ENCODE data around the gene PERCC1. TPM values are rescaled to one million over a fixed set of nuclear protein-coding genes. Genes with fewer than 3 reads are reported as not detected.
"Not testable (repeated sequence)": the region's sequence is repeated elsewhere in the genome, so short reads cannot be mapped to it uniquely, and the experiment has no call there.

The PERCC1 gene
- total and polyA plus RNA-seq, 7 experiments from 2014 or later = 0.77 to 3.4 (median 1.7) TPM; not detected in 3

DNA sequence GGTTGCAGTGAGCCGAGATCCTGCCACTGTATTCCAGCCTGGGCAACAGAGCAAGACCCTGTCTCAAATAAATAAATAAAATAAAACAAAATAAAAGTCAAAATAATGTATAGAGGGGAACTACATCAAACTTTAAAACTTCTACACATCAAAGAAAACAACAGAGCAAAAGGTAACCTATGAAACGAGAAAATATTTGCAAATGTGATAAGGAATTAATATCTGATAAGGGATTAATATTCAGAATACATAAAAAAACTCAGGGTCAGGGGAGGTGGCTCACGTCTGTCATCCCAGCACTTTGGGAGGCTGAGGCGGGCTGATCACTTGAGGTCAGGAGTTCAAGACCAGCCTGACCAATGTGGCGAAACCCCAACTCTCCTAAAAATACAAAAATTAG, 38.3 kb downstream of the PERCC1 start:
- POLR2A ChIA-PET = interaction anchor here (1.3 kb wide), 1 partner anchor 48 kb away, joined by 3 read pairs; no protein-coding TSS in a partner anchor
- Mint-ChIP-seq H3K4me3 (peak overlapping the region in 1 of 10 donors; percentile 38), H3K4me1 (peaks cover 13 to 47% (median 40%) of the 10 kb centered on the region in 7 donors)
- H3K27me3 ChIP-seq (ENCODE audit: control insufficient read depth in 2 of 2, insufficient read depth in 2 of 2, low read length in 2 of 2); ATAC-seq; H3K27me3 Mint-ChIP-seq; H3K36me3 Mint-ChIP-seq; H3K4me3 ChIP-seq (ENCODE audit: low read length); H3K9me3 ChIP-seq (ENCODE audit: control insufficient read depth in 2 of 3, low read length in 3 of 3); H3K9me3 Mint-ChIP-seq; CTCF ChIA-PET; H3K27ac Mint-ChIP-seq; intact Hi-C loops (cut with micrococcal nuclease); H3K27ac ChIP-seq (ENCODE audit: low read depth, low read length); DNase-seq: not testable (repeated sequence)
- peaks cover 0 to 12% (median 4%) of the 10 kb centered on the region in 3 experiments for H3K36me3 ChIP-seq (ENCODE audit: control insufficient read depth in 2 of 3, insufficient read depth in 3 of 3, low read length in 3 of 3)
- peaks cover 5 to 12% of the 10 kb centered on the region in 2 donors for H3K4me1 ChIP-seq (ENCODE audit: control insufficient read depth in 2 of 2, insufficient read depth in 2 of 2, low read length in 2 of 2)

DNA sequence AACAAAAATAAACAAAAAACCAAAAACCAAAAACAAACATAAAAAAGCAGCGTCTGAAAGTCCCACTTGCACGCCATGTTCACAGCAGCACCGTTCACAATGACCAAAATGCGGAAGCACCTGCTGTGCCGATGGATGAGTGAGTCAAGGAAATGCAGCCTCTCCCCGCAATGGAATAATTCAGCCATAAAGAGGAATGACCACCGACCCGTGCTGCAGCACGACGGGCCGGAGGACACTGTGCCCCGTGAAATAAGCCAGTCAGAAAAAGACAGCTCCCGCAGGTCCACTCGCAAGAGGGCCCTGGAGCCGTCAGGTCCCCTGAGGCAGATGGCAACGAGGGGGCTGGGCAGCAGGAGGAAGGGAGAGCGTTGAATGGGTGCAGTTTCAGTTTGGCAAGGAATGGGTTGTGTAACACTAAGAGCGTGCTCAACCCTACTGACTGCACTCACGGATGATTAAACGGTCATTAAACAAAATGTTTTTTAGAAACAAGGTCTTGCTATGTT, 38.9 kb downstream of the PERCC1 start:
- ATAC-seq (peak; percentile 54), DNase-seq (no peak)
- Histone ChIP-seq H3K9me3 (ENCODE audit: control insufficient read depth in 2 of 3, low read length in 3 of 3) (no peaks in the 10 kb centered on the region), H3K4me3 (ENCODE audit: low read length) (no peak overlapping the region), H3K27ac (ENCODE audit: low read depth, low read length) (no peak overlapping the region), H3K36me3 (ENCODE audit: control insufficient read depth in 2 of 3, insufficient read depth in 3 of 3, low read length in 3 of 3) (peaks cover 0 to 6% (median 4%) of the 10 kb centered on the region in 3 experiments), H3K27me3 (ENCODE audit: control insufficient read depth in 2 of 2, insufficient read depth in 2 of 2, low read length in 2 of 2) (no peaks in the 10 kb centered on the region), H3K4me1 (ENCODE audit: control insufficient read depth in 2 of 2, insufficient read depth in 2 of 2, low read length in 2 of 2) (peaks cover 8 to 14% of the 10 kb centered on the region in 2 donors)
- POLR2A ChIA-PET = interaction anchor here (1.3 kb wide), 1 partner anchor 49 kb away, joined by 3 read pairs; no protein-coding TSS in a partner anchor
- H3K4me1 Mint-ChIP-seq = peaks cover 14 to 49% (median 41%) of the 10 kb centered on the region in 7 donors
- no peaks in the 10 kb centered on the region for H3K36me3 Mint-ChIP-seq
- no peaks in the 10 kb centered on the region for H3K27me3 Mint-ChIP-seq
- intact Hi-C loops (cut with micrococcal nuclease) = loop anchor here in 1 of 2 donors (10.0 kb wide), 1 partner anchor 65 kb away; the partner anchor contains the start of gene TMEM204
- peak overlapping the region in 4 of 10 donors; percentile 35 to 64 (median 48) for H3K4me3 Mint-ChIP-seq
- peak overlapping the region in 1 of 9 donors; percentile 42 for H3K27ac Mint-ChIP-seq
- H3K9me3 Mint-ChIP-seq = no peaks in the 10 kb centered on the region
- CTCF ChIA-PET = no interaction called here

DNA sequence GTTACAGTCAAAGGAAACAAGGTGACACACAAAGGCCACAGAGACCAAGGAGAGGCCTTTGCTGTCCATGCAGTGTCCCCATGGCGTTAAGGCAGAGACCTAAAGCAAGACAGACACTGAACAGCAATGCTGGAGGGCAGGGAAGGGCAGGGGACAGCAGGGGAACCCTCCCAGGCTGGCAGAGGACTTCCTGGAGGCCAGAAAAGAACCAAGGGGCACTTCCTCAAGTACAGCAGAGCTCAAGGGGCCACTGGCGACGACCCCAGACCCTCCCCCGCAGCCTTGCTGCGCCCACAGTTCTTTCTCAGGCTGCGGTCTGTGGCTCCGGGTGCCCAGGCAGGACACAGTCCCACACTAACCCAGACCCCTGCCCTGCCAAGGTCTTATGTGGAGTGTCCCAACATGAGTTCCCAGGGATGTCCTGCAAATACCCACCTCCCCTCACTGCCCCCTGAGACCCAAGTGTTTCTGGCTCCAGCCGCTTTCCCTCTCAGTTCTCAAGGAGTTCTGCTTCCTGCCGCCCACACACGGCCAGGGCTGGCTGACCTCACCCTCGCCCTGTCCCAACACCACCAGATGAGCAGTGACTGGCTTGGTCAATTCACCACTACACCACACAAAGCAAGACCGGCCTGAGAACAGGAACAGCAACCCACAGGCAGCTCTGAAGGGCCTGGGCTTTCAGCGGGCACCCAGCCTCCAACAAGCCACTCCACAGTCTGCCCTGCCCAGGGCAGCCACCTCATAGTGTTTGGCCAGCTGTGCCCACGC, 39.8 kb downstream of the PERCC1 start:
- Histone ChIP-seq H3K27me3 (ENCODE audit: control insufficient read depth in 2 of 2, insufficient read depth in 2 of 2, low read length in 2 of 2) (no peaks in the 10 kb centered on the region), H3K36me3 (ENCODE audit: control insufficient read depth in 2 of 3, insufficient read depth in 3 of 3, low read length in 3 of 3) (no peaks in the 10 kb centered on the region), H3K9me3 (ENCODE audit: control insufficient read depth in 2 of 3, low read length in 3 of 3) (no peaks in the 10 kb centered on the region), H3K27ac (ENCODE audit: low read depth, low read length) (no peak overlapping the region), H3K4me1 (ENCODE audit: control insufficient read depth in 2 of 2, insufficient read depth in 2 of 2, low read length in 2 of 2) (peaks cover 12 to 18% of the 10 kb centered on the region in 2 donors), H3K4me3 (ENCODE audit: low read length) (no peak overlapping the region)
- Mint-ChIP-seq H3K4me3 (peak overlapping the region in 3 of 10 donors; percentile 43 to 64 (median 51)), H3K36me3 (no peaks in the 10 kb centered on the region), H3K27ac (peak overlapping the region in 2 of 9 donors; percentile 25 to 51), H3K9me3 (no peaks in the 10 kb centered on the region), H3K27me3 (no peaks in the 10 kb centered on the region), H3K4me1 (peaks cover 17 to 53% (median 45%) of the 10 kb centered on the region in 7 donors)
- ChIA-PET CTCF (no interaction called here), POLR2A (interaction anchor here (1.3 kb wide), 1 partner anchor 50 kb away, joined by 3 read pairs; no protein-coding TSS in a partner anchor)
- intact Hi-C loops (cut with micrococcal nuclease) = loop anchor here in 1 of 2 donors (10.0 kb wide), 1 partner anchor 64 kb away; the partner anchor contains the start of gene TMEM204
- peak; percentile 50 for ATAC-seq
- no peak for DNase-seq

DNA sequence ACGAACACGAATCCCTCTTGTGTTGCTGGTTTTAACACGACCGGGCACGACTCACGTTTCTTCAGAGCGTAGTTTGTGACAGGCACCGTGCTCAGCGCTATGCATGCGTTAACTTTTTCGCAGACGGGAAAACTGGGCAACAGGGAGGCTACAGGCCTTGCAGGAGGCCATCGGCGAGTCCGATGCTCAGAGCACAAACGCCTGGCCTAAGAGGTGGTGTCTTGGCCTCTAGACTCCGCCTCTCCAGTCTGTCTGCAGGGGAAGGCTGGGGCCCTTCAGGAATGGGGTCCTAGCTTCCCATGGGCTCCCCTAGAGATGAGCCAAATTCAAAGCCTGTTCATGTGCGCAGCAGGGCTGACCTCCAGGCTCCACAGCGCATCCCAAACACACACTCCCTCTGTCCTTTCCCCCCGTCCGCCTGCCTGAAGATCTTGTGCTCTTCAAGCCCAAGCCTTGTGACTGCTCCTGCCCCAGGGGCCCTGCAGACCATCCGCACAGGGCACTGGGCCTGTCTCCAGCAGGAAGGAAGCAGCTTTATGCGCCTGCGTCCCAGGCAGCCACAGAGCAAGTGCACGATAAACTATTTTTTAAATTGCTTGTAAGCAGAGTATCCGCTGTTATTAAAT, 40.8 kb downstream of the PERCC1 start:
- POLR2A ChIA-PET = no interaction called here
- H3K4me1 Mint-ChIP-seq = peaks cover 20 to 57% (median 48%) of the 10 kb centered on the region in 7 donors
- Histone ChIP-seq H3K36me3 (ENCODE audit: control insufficient read depth in 2 of 3, insufficient read depth in 3 of 3, low read length in 3 of 3) (no peaks in the 10 kb centered on the region), H3K4me3 (ENCODE audit: low read length) (no peak overlapping the region), H3K9me3 (ENCODE audit: control insufficient read depth in 2 of 3, low read length in 3 of 3) (no peaks in the 10 kb centered on the region), H3K27ac (ENCODE audit: low read depth, low read length) (no peak overlapping the region), H3K4me1 (ENCODE audit: control insufficient read depth in 2 of 2, insufficient read depth in 2 of 2, low read length in 2 of 2) (peaks cover 13 to 20% of the 10 kb centered on the region in 2 donors), H3K27me3 (ENCODE audit: control insufficient read depth in 2 of 2, insufficient read depth in 2 of 2, low read length in 2 of 2) (no peaks in the 10 kb centered on the region)
- peak overlapping the region in 1 of 9 donors; percentile 51 for H3K27ac Mint-ChIP-seq
- no peaks in the 10 kb centered on the region for H3K36me3 Mint-ChIP-seq
- peak overlapping the region in 4 of 10 donors; percentile 34 to 79 (median 54) for H3K4me3 Mint-ChIP-seq
- no peak for ATAC-seq
- no peaks in the 10 kb centered on the region for H3K27me3 Mint-ChIP-seq
- DNase-seq = no peak
- no peaks in the 10 kb centered on the region for H3K9me3 Mint-ChIP-seq
- intact Hi-C loops (cut with micrococcal nuclease) = loop anchor here in 1 of 2 donors (10.0 kb wide), 1 partner anchor 63 kb away; the partner anchor contains the start of gene TMEM204
- CTCF ChIA-PET = no interaction called here

DNA sequence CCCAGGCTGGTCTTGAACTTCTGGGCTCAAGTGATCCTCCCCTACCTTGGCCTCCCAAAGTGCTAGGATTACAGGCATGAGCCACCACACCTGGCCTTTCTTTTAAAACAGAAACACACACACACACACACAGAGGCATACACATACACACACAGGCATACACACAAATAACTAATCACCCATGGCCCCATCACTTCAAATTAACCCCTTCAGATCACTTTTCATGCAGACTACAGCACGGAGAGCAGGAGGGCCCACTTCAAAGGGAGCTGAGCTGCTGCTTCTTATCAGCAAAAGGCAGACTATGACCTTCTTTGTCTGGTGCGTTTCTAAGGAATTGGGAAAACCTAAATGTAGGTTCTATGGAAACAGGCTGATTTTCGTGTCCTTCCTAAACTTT, 42.1 kb downstream of the PERCC1 start:
- Histone ChIP-seq H3K4me1 (ENCODE audit: control insufficient read depth in 2 of 2, insufficient read depth in 2 of 2, low read length in 2 of 2) (peaks cover 13 to 20% of the 10 kb centered on the region in 2 donors), H3K4me3 (ENCODE audit: low read length) (no peak overlapping the region), H3K36me3 (ENCODE audit: control insufficient read depth in 2 of 3, insufficient read depth in 3 of 3, low read length in 3 of 3) (no peaks in the 10 kb centered on the region), H3K27ac (ENCODE audit: low read depth, low read length) (no peak overlapping the region), H3K27me3 (ENCODE audit: control insufficient read depth in 2 of 2, insufficient read depth in 2 of 2, low read length in 2 of 2) (no peaks in the 10 kb centered on the region), H3K9me3 (ENCODE audit: control insufficient read depth in 2 of 3, low read length in 3 of 3) (no peaks in the 10 kb centered on the region)
- no peak for ATAC-seq
- POLR2A ChIA-PET = no interaction called here
- no peaks in the 10 kb centered on the region for H3K27me3 Mint-ChIP-seq
- intact Hi-C loops (cut with micrococcal nuclease) = loop anchor here in 1 of 2 donors (10.0 kb wide), 1 partner anchor 62 kb away; the partner anchor contains the start of gene TMEM204
- H3K9me3 Mint-ChIP-seq = no peaks in the 10 kb centered on the region
- no peaks in the 10 kb centered on the region for H3K36me3 Mint-ChIP-seq
- peak overlapping the region in 7 of 9 donors; percentile 6 to 87 (median 59) for H3K27ac Mint-ChIP-seq
- CTCF ChIA-PET = interaction anchor here (0.6 kb wide), 1 partner anchor 101 kb away, joined by 4 read pairs; no protein-coding TSS in a partner anchor
- H3K4me3 Mint-ChIP-seq = peak overlapping the region; percentile 58 to 81 (median 69)
- no peak for DNase-seq
- peaks cover 20 to 60% (median 46%) of the 10 kb centered on the region in 7 donors for H3K4me1 Mint-ChIP-seq

DNA sequence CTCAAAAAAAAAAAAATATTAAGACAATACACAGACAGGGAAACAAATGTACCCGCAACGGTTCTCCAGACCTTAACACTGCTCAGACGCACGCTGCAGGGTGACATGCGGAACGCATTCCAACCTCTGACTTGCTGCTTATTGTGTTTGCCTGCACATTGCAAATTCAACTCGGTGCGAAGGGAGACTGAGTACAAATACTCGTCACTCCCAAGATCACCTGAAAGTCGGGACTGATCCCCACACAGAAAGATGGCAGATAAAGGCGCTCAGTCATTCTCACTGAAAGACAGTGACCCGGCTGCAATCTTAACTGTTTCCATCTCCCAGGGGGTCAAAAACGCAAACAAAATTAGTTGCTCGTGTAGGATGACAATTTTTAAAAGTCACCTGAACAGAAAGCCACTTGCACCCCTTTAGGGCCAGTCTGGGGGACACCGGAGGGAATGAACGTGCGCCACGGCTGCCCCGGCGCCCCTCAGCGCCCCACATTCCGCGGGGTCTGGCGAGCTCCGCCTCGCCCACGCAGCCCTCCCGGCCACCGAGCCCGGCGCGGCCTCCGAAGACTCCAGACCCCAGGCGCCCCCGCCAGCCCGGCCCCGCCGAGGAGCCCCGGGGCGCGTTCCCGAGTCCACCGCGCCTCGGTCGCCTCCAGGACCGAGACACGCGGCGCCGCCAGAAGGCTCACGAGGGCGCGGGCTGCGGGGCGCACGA, 43.4 kb downstream of the PERCC1 start:
- H3K36me3 Mint-ChIP-seq = no peaks in the 10 kb centered on the region
- H3K4me3 ChIP-seq (ENCODE audit: low read length) = peak overlapping the region; percentile 67
- H3K9me3 Mint-ChIP-seq = no peaks in the 10 kb centered on the region
- H3K36me3 ChIP-seq (ENCODE audit: control insufficient read depth in 2 of 3, insufficient read depth in 3 of 3, low read length in 3 of 3) = no peaks in the 10 kb centered on the region
- ChIA-PET POLR2A (no interaction called here), CTCF (no interaction called here)
- no peaks in the 10 kb centered on the region for H3K9me3 ChIP-seq (ENCODE audit: control insufficient read depth in 2 of 3, low read length in 3 of 3)
- peaks cover 20 to 57% (median 46%) of the 10 kb centered on the region in 7 donors for H3K4me1 Mint-ChIP-seq
- H3K27me3 Mint-ChIP-seq = no peaks in the 10 kb centered on the region
- intact Hi-C loops (cut with micrococcal nuclease) = loop anchor here (2.0 to 10.0 kb wide), 4 partner anchors 53 to 299 kb away; partner anchors contain the start of genes CRAMP1 (in 1 of the 2), EME2 (in 1 of the 2), IFT140 (in 1 of the 2) and MRPS34 (in 1 of the 2)
- peak overlapping the region; percentile 70 to 86 (median 82) for H3K4me3 Mint-ChIP-seq
- peaks cover 13 to 20% of the 10 kb centered on the region in 2 donors for H3K4me1 ChIP-seq (ENCODE audit: control insufficient read depth in 2 of 2, insufficient read depth in 2 of 2, low read length in 2 of 2)
- ATAC-seq (no peak), DNase-seq (peak in 1 of 9 donors; percentile 32)
- no peaks in the 10 kb centered on the region for H3K27me3 ChIP-seq (ENCODE audit: control insufficient read depth in 2 of 2, insufficient read depth in 2 of 2, low read length in 2 of 2)
- H3K27ac ChIP-seq (ENCODE audit: low read depth, low read length) = peak overlapping the region; percentile 100
- peak overlapping the region in 6 of 9 donors; percentile 21 to 74 (median 54) for H3K27ac Mint-ChIP-seq
